HEK293T (cell line): Measurements from ENCODE around the gene PTPRD.

Source experiments
- CTCF ChIA-PET: fragments of 350-600 bp; formaldehyde crosslinking; extraction: SDS; loops from one replicate; lab custom pipeline; 2021; ENCODE audit warnings: antibody characterized with exemption, inconsistent platforms; lab: Yijun Ruan, JAX
- POLR2A ChIA-PET: fragments of 350-600 bp; formaldehyde crosslinking; extraction: SDS; loops from one replicate; lab custom pipeline; 2020; ENCODE audit warnings: antibody characterized with exemption, inconsistent platforms; lab: Yijun Ruan, JAX
- DNase-seq: peaks from one replicate; pipeline ENCODE4 v3.0.0; 2012; ENCODE audit warnings: mixed read lengths; ENCODE audit errors: extremely low spot score
- ARNT ChIP-seq: fragments of 450-650 bp; IDR thresholded peaks from 2 replicates; pipeline ENCODE4 v1.6.1; 2017; ENCODE audit warnings: mild to moderate bottlenecking
- BHLHE40 ChIP-seq: fragments of 450-650 bp; IDR thresholded peaks from 2 replicates; pipeline ENCODE4 v1.6.1; 2016; ENCODE audit warnings: mild to moderate bottlenecking, moderate library complexity, borderline replicate concordance
- CTBP1 ChIP-seq: fragments of 450-650 bp; IDR thresholded peaks from 2 replicates; pipeline ENCODE4 v1.6.1; 2016; ENCODE audit warnings: borderline replicate concordance
- ELF4 ChIP-seq: fragments of 450-650 bp; IDR thresholded peaks from 2 replicates; pipeline ENCODE4 v1.6.1; 2017; ENCODE audit warnings: antibody characterized with exemption
- FOXA1 ChIP-seq: fragments of 450-650 bp; IDR thresholded peaks from 2 replicates; pipeline ENCODE4 v1.6.1; 2016; ENCODE audit warnings: mild to moderate bottlenecking
- FOXK2 ChIP-seq: fragments of 450-650 bp; IDR thresholded peaks from 2 replicates; pipeline ENCODE4 v1.6.1; 2016; ENCODE audit warnings: mild to moderate bottlenecking
- FOXM1 ChIP-seq: fragments of 450-650 bp; IDR thresholded peaks from 2 replicates; pipeline ENCODE4 v1.6.1; 2017; ENCODE audit warnings: mild to moderate bottlenecking, borderline replicate concordance
- HDGF ChIP-seq: fragments of 450-650 bp; IDR thresholded peaks from 2 replicates; pipeline ENCODE4 v1.6.1; 2017; ENCODE audit warnings: antibody characterized with exemption, borderline replicate concordance
- L3MBTL2 ChIP-seq: fragments of 450-650 bp; conservative IDR thresholded peaks from 2 replicates; pipeline ENCODE4 v1.6.1; 2016; ENCODE audit warnings: mild to moderate bottlenecking
- LEF1 ChIP-seq: fragments of 450-650 bp; IDR thresholded peaks from 2 replicates; pipeline ENCODE4 v1.6.1; 2017; ENCODE audit warnings: mild to moderate bottlenecking, borderline replicate concordance
- NFRKB ChIP-seq: fragments of 450-650 bp; IDR thresholded peaks from 2 replicates; pipeline ENCODE4 v1.6.1; 2016; ENCODE audit warnings: mild to moderate bottlenecking, moderate library complexity
- SP1 ChIP-seq: fragments of 450-650 bp; IDR thresholded peaks from 2 replicates; pipeline ENCODE4 v1.6.1; 2017
- SUZ12 ChIP-seq: fragments of 450-650 bp; IDR thresholded peaks from 2 replicates; pipeline ENCODE4 v1.6.1; 2016; ENCODE audit warnings: mild to moderate bottlenecking
- TARDBP ChIP-seq: fragments of 450-650 bp; IDR thresholded peaks from 2 replicates; pipeline ENCODE4 v1.6.1; 2016
- ZNF384 ChIP-seq: fragments of 450-650 bp; IDR thresholded peaks from 2 replicates; pipeline ENCODE4 v1.6.1; 2016
- TF ChIP-seq, protein P1 (sequence below): fragments of 450-650 bp; IDR thresholded peaks from 2 replicates; pipeline ENCODE4 v1.6.1; 2016

The PTPRD gene

GRCh38 chr9:9177081-9177480 is 1435.7 kb downstream of the PTPRD start:
- DNase-seq, result no peak
- no peak for TF ChIP-seq ARNT
- no peak for TF ChIP-seq SUZ12
- TF ChIP-seq FOXM1, result no peak
- TF ChIP-seq LEF1, result no peak
- TF ChIP-seq ELF4, result no peak
- no peak for TF ChIP-seq L3MBTL2
- TF ChIP-seq TARDBP, result no peak
- TF ChIP-seq FOXK2, result no peak
- TF ChIP-seq CTBP1, result no peak
- no peak for TF ChIP-seq NFRKB
- TF ChIP-seq ZNF384, result no peak
- TF ChIP-seq BHLHE40, result no peak
- TF ChIP-seq SP1, result no peak
- ChIA-PET CTCF (no interaction called here), POLR2A (no interaction called here)

- DNase-seq, result no peak
- POLR2A ChIA-PET, result no interaction called here
- no peak for TF ChIP-seq ELF4
- TF ChIP-seq FOXA1, result no peak
- TF ChIP-seq ARNT, result no peak
- TF ChIP-seq ZNF384, result no peak
- TF ChIP-seq FOXK2, result no peak
- no peak for TF ChIP-seq L3MBTL2
- no peak for TF ChIP-seq SP1
- TF ChIP-seq NFRKB, result no peak
- no peak for TF ChIP-seq LEF1
- TF ChIP-seq BHLHE40, result no peak
- no peak for TF ChIP-seq SUZ12
- TF ChIP-seq, protein P1, sequence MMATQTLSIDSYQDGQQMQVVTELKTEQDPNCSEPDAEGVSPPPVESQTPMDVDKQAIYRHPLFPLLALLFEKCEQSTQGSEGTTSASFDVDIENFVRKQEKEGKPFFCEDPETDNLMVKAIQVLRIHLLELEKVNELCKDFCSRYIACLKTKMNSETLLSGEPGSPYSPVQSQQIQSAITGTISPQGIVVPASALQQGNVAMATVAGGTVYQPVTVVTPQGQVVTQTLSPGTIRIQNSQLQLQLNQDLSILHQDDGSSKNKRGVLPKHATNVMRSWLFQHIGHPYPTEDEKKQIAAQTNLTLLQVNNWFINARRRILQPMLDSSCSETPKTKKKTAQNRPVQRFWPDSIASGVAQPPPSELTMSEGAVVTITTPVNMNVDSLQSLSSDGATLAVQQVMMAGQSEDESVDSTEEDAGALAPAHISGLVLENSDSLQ, result no peak
- TF ChIP-seq FOXM1, result no peak
- no peak for TF ChIP-seq HDGF
- CTCF ChIA-PET, result no interaction called here
Observed at GRCh38 chr9:9174358-9174757, 1438.4 kb downstream of the PTPRD start.

DNA sequence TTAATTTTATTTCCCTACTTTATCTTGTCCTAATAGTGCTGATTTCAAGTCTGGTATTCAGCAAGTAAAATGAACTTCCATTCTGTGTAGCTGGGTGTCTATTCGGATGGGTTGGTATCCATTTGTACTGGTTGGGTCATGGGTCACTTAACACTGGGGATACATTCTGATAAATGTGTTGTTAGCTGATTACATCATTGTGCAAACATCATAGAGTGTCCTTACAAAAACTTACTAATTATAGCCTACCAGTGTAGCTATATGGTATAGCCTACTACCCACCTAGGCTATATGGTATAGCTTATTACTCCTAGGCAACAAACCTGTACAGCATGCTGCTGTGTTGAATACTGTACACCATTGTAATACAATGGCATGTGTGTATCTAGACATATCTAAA is 1439.5 kb downstream of the PTPRD start:
- POLR2A ChIA-PET, result no interaction called here
- CTCF ChIA-PET, result no interaction called here
- DNase-seq, result no peak
- TF ChIP-seq ZNF384 (no peak), FOXK2 (no peak), LEF1 (no peak), TARDBP (no peak), NFRKB (no peak), L3MBTL2 (no peak), CTBP1 (no peak), ELF4 (no peak), SP1 (no peak), HDGF (no peak), ARNT (no peak), BHLHE40 (no peak), FOXM1 (no peak), SUZ12 (no peak), FOXA1 (no peak)
- TF ChIP-seq, protein P1, result no peak

GRCh38 chr9:9170439-9171134 is 1442.2 kb downstream of the PTPRD start:
- no peak for DNase-seq

DNA sequence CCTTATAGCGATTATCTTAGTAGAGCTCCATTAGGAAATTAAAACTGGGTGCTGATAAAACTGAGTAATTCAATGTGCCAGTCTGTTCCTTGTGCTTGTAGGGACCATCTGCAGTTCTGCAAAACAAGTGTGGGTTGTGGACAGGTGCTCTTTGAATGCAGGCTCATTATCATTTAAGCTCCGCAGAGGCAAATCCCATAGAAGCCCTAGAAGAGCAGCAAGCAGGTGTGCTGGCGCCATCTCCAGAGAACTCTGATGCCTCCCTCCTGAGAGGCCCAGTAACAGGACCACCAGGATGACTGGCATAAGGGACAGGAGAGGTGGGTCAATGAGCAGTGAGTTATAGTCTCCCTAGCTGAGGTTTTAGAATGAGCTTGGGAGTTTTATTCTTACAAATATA is 1470.8 kb downstream of the PTPRD start:
- POLR2A ChIA-PET, result no interaction called here
- TF ChIP-seq FOXA1, result no peak
- TF ChIP-seq FOXK2, result no peak
- no peak for TF ChIP-seq CTBP1
- TF ChIP-seq SUZ12, result no peak
- TF ChIP-seq ELF4, result no peak
- TF ChIP-seq ZNF384, result no peak
- no peak for TF ChIP-seq NFRKB
- TF ChIP-seq TARDBP, result no peak
- no peak for TF ChIP-seq FOXM1
- no peak for TF ChIP-seq ARNT
- TF ChIP-seq, protein P1, result no peak
- TF ChIP-seq HDGF, result no peak
- no peak for TF ChIP-seq BHLHE40
- no peak for TF ChIP-seq L3MBTL2
- TF ChIP-seq LEF1, result no peak
- TF ChIP-seq SP1, result no peak
- CTCF ChIA-PET, result no interaction called here
- DNase-seq, result no peak

More at GRCh38 chr9:9170439-9171134, 1442.2 kb downstream of the PTPRD start:
- POLR2A ChIA-PET, result no interaction called here
- TF ChIP-seq BHLHE40 (no peak), ZNF384 (no peak), ARNT (no peak), SUZ12 (no peak), CTBP1 (no peak), HDGF (no peak), NFRKB (no peak), FOXM1 (no peak), FOXA1 (no peak), L3MBTL2 (no peak), ELF4 (no peak)
- TF ChIP-seq, protein P1, result no peak
- CTCF ChIA-PET, result interaction anchor here (0.5 kb wide), 1 partner anchor 772 kb away, joined by 3 read pairs; no protein-coding TSS in a partner anchor
